Measurements from ENCODE around the gene ITGA5.

Gene ITGA5

DNA sequence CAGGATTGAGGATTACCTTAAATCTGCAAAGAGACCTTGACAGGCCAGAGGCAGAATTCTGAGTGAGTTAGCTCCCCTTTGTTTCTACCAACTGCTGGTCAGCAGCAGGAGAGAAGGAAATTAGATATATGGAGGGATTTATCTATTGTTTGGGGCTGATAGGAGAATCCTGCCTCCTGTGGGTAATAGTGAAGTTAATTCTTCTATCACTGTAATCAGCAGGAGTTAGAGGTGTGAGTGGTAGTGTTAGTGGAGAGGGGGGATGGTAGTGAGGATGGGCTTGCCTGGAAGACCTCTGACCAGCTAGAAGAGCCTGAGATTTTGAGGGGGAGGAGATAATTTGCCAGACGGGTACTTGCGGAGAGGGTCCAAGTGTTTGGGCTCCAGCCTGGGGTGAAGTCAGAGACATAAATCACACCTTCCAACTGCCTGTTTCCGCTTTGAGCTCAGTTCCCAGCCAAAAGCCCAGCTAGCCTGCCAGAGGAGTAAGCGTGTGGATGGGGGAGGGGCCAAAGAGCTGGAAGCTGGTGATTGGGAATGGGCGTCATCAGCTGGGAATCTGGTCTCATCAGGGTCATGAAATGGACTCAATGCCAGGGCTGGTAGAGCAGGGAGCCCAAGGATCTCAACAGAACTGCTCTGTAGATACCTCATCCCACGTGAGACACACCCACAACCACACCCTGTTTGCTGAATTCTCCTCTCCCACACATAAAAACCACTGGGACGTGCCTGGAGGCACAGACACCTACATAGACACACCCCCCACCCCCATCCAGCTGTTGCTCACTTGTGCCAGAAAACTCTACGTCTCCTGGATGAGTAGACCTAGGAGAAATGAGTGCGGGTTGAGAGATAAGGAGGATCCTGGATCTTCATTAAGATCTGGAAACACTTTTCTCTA is 13.1 kb upstream of the ITGA5 start:
- Histone ChIP-seq H2AFZ (ENCODE audit: low read depth, low read length) (no peak overlapping the region), H3K27ac (ENCODE audit: low read length) (no peak overlapping the region), H3K27me3 (ENCODE audit: low read depth, low read length) (peaks cover 45% of the 10 kb centered on the region), H3K4me1 (ENCODE audit: low read length) (peaks cover 2% of the 10 kb centered on the region; the same call in 1 of the 2 replicates), H3K4me2 (ENCODE audit: low read length) (no peak overlapping the region), H4K20me1 (ENCODE audit: insufficient read depth, low read length) (no peaks in the 10 kb centered on the region), H3K36me3 (replicated peaks; ENCODE audit: low read depth, low read length) (no peaks in the 10 kb centered on the region), H3K9ac (ENCODE audit: low read length) (no peak overlapping the region), H3K9me3 (ENCODE audit: insufficient read depth, low read length) (no peaks in the 10 kb centered on the region), H3K4me3 (ENCODE audit: low read length) (no peak overlapping the region), H3K79me2 (ENCODE audit: low read length) (no peaks in the 10 kb centered on the region)
- no peak for TF ChIP-seq EZH2phosphoT487 (IDR thresholded peaks at IDR 0.05; ENCODE audit: low read depth)
- TF ChIP-seq, protein P1, sequence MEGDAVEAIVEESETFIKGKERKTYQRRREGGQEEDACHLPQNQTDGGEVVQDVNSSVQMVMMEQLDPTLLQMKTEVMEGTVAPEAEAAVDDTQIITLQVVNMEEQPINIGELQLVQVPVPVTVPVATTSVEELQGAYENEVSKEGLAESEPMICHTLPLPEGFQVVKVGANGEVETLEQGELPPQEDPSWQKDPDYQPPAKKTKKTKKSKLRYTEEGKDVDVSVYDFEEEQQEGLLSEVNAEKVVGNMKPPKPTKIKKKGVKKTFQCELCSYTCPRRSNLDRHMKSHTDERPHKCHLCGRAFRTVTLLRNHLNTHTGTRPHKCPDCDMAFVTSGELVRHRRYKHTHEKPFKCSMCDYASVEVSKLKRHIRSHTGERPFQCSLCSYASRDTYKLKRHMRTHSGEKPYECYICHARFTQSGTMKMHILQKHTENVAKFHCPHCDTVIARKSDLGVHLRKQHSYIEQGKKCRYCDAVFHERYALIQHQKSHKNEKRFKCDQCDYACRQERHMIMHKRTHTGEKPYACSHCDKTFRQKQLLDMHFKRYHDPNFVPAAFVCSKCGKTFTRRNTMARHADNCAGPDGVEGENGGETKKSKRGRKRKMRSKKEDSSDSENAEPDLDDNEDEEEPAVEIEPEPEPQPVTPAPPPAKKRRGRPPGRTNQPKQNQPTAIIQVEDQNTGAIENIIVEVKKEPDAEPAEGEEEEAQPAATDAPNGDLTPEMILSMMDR (IDR thresholded peaks at IDR 0.05; ENCODE audit: low read depth, low read length): no peak

DNA sequence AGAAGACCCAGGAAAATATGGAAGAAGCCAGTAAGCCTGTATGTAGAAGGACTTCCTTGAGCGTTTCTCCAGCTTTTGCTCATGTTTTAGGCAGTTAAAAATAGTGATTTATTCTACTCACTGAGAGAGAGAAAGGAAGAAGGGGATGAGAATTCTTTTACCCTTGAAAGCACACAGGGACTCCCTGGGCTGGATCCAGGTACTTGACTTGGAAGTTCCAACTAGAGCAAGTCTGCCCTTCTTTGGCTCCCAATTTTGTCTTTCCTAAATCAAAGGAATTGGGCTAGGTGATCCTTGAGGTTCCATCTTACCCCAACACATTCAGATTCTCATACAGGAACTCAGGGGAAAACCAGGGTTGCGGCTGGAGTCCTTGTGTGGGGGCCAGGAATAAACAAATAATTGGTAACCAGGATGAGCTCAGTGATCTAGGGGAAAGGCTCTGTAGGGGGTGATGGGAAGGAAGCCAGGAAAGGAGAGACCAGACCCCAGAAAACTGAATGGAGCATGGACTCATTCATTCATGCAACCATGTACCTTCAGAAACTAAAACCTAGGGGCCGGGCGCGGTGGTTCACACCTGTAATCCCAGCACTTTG is 11.5 kb upstream of the ITGA5 start:
- TF ChIP-seq EZH2phosphoT487 (IDR thresholded peaks at IDR 0.05; ENCODE audit: low read depth): no peak
- TF ChIP-seq, protein P1 (IDR thresholded peaks at IDR 0.05; ENCODE audit: low read depth, low read length): no peak
- Histone ChIP-seq H4K20me1 (ENCODE audit: insufficient read depth, low read length) (no peaks in the 10 kb centered on the region), H3K27me3 (ENCODE audit: low read depth, low read length) (peaks cover 55% of the 10 kb centered on the region), H2AFZ (ENCODE audit: low read depth, low read length) (no peak overlapping the region), H3K36me3 (replicated peaks; ENCODE audit: low read depth, low read length) (no peaks in the 10 kb centered on the region), H3K4me1 (ENCODE audit: low read length) (no peaks in the 10 kb centered on the region), H3K4me2 (ENCODE audit: low read length) (no peak overlapping the region), H3K9me3 (ENCODE audit: insufficient read depth, low read length) (no peaks in the 10 kb centered on the region), H3K79me2 (ENCODE audit: low read length) (no peaks in the 10 kb centered on the region), H3K9ac (ENCODE audit: low read length) (no peak overlapping the region), H3K27ac (ENCODE audit: low read length) (no peak overlapping the region), H3K4me3 (ENCODE audit: low read length) (no peak overlapping the region)

DNA sequence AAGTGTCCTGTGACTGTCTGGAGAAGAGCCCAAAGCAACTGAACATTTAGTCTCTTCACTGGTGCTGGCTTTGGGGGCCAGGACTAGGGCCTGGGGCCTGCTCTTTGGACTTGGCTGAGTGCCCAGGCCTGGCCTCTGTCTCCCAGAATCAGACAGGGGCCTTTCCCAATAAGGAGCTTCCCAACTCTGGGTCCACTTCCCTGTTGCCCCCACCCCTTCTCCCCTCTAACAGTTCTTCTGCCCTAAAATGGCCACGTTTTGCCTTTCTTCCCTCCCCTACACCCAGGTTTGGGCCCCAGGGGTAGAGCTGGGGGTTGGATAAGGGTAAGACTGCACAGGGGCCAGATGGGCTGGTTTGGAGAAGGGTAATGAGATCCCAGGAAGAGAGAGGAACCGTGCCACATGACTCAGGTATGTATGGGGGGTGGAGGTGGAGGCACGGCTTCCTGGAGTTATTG is 10.0 kb upstream of the ITGA5 start:
- Histone ChIP-seq H3K79me2 (ENCODE audit: low read length) (no peaks in the 10 kb centered on the region), H3K4me1 (ENCODE audit: low read length) (no peaks in the 10 kb centered on the region), H3K9ac (ENCODE audit: low read length) (no peak overlapping the region), H3K27me3 (ENCODE audit: low read depth, low read length) (peaks cover 66% of the 10 kb centered on the region), H3K36me3 (replicated peaks; ENCODE audit: low read depth, low read length) (no peaks in the 10 kb centered on the region), H3K9me3 (ENCODE audit: insufficient read depth, low read length) (no peaks in the 10 kb centered on the region), H3K4me2 (ENCODE audit: low read length) (no peak overlapping the region), H4K20me1 (ENCODE audit: insufficient read depth, low read length) (no peaks in the 10 kb centered on the region), H2AFZ (ENCODE audit: low read depth, low read length) (no peak overlapping the region), H3K4me3 (ENCODE audit: low read length) (no peak overlapping the region), H3K27ac (ENCODE audit: low read length) (no peak overlapping the region)
- TF ChIP-seq EZH2phosphoT487 (IDR thresholded peaks at IDR 0.05; ENCODE audit: low read depth): no peak
- TF ChIP-seq, protein P1 (IDR thresholded peaks at IDR 0.05; ENCODE audit: low read depth, low read length): no peak
